Activated naive CD4-positive, alpha-beta T cell treated with anti-CD3 and anti-CD28 coated beads, Interleukin-2, amount 50 U/mL, for 24 hours (primary cell): ENCODE data around the gene AKAP4.

ENCODE experiments used
- H3K27ac Mint-ChIP-seq: one replicate; pipeline ENCODE4 v1.8.0; 2021; ENCODE audit warnings: mild to moderate bottlenecking, mixed read lengths
- H3K27me3 Mint-ChIP-seq: one replicate; pipeline ENCODE4 v1.8.0; 2021; ENCODE audit warnings: mixed read lengths
- H3K36me3 Mint-ChIP-seq: one replicate; pipeline ENCODE4 v1.8.0; 2021; ENCODE audit warnings: mixed read lengths
- H3K4me1 Mint-ChIP-seq: one replicate; pipeline ENCODE4 v1.8.0; 2021; ENCODE audit warnings: mixed read lengths
- H3K4me3 Mint-ChIP-seq: one replicate; pipeline ENCODE4 v1.8.0; 2021; ENCODE audit warnings: mild to moderate bottlenecking, mixed read lengths
- H3K9me3 Mint-ChIP-seq: one replicate; pipeline ENCODE4 v1.8.0; 2021; ENCODE audit warnings: mixed read lengths

Gene AKAP4

GRCh38 chrX:50158593-50158992 lies 42.2 kb downstream of the AKAP4 start:
- Mint-ChIP-seq H3K27me3 (no peaks in the 10 kb centered on the region), H3K9me3 (no peaks in the 10 kb centered on the region), H3K36me3 (no peaks in the 10 kb centered on the region), H3K4me3 (no peak overlapping the region), H3K27ac (no peak overlapping the region), H3K4me1 (no peaks in the 10 kb centered on the region)

- H3K36me3 Mint-ChIP-seq = no peaks in the 10 kb centered on the region
- H3K27me3 Mint-ChIP-seq = no peaks in the 10 kb centered on the region
- no peak overlapping the region for H3K27ac Mint-ChIP-seq
- no peaks in the 10 kb centered on the region for H3K9me3 Mint-ChIP-seq
- no peak overlapping the region for H3K4me3 Mint-ChIP-seq
- H3K4me1 Mint-ChIP-seq = no peaks in the 10 kb centered on the region
Observed at GRCh38 chrX:50157545-50158135, 43.2 kb downstream of the AKAP4 start.

- H3K27me3 Mint-ChIP-seq = no peaks in the 10 kb centered on the region
- no peaks in the 10 kb centered on the region for H3K36me3 Mint-ChIP-seq
- no peak overlapping the region for H3K4me3 Mint-ChIP-seq
- H3K9me3 Mint-ChIP-seq = no peaks in the 10 kb centered on the region
- H3K27ac Mint-ChIP-seq = no peak overlapping the region
- H3K4me1 Mint-ChIP-seq = no peaks in the 10 kb centered on the region
Observed at GRCh38 chrX:50154429-50154828, 46.4 kb downstream of the AKAP4 start.

- H3K4me3 Mint-ChIP-seq = no peak overlapping the region
- H3K36me3 Mint-ChIP-seq = no peaks in the 10 kb centered on the region
- no peaks in the 10 kb centered on the region for H3K4me1 Mint-ChIP-seq
- no peaks in the 10 kb centered on the region for H3K9me3 Mint-ChIP-seq
- no peaks in the 10 kb centered on the region for H3K27me3 Mint-ChIP-seq
- H3K27ac Mint-ChIP-seq = no peak overlapping the region
Observed at GRCh38 chrX:50152456-50152855, 48.4 kb downstream of the AKAP4 start.

GRCh38 chrX:50147972-50148371 lies 52.8 kb downstream of the AKAP4 start:
- no peaks in the 10 kb centered on the region for H3K27me3 Mint-ChIP-seq
- no peaks in the 10 kb centered on the region for H3K36me3 Mint-ChIP-seq
- no peak overlapping the region for H3K27ac Mint-ChIP-seq
- H3K4me3 Mint-ChIP-seq = no peak overlapping the region
- H3K9me3 Mint-ChIP-seq = no peaks in the 10 kb centered on the region
- no peaks in the 10 kb centered on the region for H3K4me1 Mint-ChIP-seq
